Measurements from ENCODE around the gene PRR23B.

The PRR23B gene

DNA sequence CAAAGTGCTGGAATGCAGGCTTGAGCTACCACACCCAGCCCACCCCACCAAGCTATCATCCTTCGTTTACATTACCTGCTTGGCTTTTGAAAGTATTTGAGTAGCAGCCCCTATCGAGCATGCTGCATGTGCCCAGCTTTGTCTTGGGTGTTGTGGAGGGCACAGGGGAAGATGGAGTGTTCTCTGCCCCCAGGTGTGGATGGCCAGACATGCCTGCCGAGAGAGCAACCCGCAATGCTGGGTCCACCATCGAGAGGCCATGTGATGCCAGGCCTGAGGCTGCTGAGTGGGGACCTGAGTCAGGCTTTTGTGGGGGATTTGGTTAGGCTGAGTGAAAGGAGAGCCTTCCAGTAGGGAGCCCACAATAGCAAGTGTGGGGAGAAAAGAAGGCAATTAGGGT lies 47.8 kb downstream of the PRR23B start:
- TF ChIP-seq, protein P1, sequence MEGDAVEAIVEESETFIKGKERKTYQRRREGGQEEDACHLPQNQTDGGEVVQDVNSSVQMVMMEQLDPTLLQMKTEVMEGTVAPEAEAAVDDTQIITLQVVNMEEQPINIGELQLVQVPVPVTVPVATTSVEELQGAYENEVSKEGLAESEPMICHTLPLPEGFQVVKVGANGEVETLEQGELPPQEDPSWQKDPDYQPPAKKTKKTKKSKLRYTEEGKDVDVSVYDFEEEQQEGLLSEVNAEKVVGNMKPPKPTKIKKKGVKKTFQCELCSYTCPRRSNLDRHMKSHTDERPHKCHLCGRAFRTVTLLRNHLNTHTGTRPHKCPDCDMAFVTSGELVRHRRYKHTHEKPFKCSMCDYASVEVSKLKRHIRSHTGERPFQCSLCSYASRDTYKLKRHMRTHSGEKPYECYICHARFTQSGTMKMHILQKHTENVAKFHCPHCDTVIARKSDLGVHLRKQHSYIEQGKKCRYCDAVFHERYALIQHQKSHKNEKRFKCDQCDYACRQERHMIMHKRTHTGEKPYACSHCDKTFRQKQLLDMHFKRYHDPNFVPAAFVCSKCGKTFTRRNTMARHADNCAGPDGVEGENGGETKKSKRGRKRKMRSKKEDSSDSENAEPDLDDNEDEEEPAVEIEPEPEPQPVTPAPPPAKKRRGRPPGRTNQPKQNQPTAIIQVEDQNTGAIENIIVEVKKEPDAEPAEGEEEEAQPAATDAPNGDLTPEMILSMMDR (IDR thresholded peaks at IDR 0.05; ENCODE audit: extremely low read depth, missing control alignments) = no peak
- no peak for DNase-seq (ENCODE audit: low spot score)

DNA sequence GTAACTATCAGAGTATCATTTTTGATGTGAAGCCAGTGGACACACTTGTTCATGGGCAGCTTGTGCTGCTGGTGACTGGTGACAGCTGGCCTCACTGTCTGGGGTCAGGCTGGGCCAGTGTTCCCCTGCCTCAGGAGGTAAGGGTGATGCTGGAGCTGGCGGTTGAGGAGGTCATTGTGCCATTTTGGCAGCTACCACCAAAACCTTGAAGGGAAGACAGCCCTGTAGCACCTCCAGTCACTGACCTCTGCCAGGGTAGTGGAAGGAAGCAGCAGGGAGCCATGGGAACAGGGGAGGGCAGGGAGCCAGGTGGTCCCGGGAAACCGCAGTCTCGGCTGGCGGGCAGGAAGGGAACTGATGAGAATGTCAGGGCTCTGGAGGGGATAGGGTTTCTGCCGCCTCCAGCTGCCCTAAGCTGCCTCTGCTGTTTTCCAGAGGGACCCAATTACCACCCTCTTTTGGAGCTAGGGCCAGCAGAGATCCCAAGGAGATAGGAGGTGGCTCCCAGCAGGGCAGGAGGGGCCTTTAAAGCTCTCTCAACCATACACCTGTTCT lies 48.9 kb downstream of the PRR23B start:
- TF ChIP-seq, protein P1 (IDR thresholded peaks at IDR 0.05; ENCODE audit: extremely low read depth, missing control alignments) = no peak
- DNase-seq (ENCODE audit: low spot score) = no peak
